ENCODE data around the gene MAFG.
A peak's percentile ranks its signal among the peaks of the same experiment; 100 is the strongest.

MAFG gene

DNA sequence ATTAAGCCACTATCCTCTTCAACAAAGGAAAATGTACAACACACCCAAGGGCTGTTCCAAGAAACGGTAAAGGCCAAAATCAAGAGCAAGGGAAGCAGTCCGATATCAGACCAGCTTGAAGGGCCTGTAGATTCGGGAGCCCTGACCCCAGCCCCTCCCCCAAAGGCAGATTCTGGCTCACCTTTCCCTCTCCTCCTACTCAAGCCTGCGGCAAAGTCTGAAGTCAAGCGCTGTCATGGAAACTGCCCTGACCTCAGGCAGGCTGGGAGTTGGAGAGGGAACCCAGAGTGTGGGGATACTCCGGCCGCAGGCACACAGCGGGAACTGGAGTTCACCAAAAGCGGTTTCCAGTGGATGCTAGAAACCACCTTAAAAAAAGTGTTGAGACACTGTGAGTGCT lies 37.9 kb downstream of the MAFG start:
- no peak for DNase-seq

DNA sequence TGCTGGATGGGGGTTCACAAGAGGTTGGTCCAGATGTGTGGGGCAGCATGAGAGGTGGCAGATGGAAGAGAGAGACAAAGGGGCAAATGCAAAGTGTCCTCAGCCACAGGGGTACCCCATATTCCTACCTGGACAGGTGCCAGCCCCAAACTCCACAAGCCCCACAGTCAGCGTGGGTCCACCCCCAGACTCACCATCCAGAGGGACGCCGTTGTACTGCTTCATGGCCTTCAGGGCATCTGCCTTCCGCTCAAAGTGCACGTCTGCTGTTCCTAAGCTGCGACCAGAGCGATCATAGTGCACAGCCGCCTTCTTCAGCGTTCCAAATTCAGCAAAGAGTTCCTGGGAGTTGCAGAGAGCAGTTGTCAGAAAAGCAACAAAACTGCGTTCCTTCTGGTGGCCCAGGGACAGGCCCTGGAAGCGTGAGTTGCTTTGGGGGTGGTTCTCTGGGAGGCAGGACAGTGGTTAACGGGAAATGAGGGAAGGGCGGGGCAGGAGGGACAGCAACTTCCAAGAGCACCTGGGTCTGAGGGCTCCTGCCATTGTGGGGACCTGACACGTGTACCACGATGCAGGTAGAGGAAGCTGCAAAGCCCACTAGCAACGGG lies 38.4 kb downstream of the MAFG start:
- no peak for DNase-seq

DNA sequence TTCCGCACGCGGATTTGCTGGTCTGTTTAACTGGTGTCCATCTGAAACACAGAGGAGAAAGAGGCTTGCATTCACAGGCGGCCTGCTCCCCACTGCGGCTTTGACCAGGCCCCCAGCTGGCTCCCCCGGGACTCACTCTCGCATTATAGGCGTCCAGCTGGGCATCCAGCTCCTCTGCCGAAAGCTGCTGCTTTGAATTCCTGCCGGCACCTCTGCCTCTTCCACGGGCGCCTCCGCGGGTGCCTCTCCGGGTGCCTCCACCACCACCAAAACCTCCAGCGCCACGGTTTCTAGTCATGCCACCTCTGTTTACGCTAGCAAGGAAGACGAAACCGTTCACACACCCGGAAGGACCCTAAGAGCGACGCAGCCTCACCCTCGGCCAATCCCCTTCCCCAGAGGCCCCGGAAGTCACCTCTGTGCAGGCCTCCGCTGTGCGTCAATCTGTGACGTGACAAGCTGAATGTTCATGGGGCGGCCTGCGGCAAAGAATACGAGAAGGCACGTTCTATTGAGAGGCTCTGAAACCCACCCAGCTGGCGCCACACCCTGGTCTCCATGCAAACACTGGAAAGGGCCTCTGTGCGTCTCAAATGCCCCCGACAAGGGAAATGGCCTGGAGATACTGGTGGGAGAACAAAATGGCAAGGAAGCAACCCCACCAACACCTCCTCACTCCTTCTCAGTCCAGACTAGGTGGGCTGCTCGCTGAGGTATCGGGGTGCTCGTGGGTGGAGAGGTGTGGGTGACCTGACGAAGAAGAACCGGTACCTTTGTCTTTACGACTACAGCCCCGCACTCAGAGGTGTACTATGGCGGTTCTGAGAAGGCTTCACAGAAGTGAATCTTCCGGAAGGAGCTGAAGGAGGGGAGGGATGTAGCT lies 39.2 kb downstream of the MAFG start:
- no peak for DNase-seq

DNA sequence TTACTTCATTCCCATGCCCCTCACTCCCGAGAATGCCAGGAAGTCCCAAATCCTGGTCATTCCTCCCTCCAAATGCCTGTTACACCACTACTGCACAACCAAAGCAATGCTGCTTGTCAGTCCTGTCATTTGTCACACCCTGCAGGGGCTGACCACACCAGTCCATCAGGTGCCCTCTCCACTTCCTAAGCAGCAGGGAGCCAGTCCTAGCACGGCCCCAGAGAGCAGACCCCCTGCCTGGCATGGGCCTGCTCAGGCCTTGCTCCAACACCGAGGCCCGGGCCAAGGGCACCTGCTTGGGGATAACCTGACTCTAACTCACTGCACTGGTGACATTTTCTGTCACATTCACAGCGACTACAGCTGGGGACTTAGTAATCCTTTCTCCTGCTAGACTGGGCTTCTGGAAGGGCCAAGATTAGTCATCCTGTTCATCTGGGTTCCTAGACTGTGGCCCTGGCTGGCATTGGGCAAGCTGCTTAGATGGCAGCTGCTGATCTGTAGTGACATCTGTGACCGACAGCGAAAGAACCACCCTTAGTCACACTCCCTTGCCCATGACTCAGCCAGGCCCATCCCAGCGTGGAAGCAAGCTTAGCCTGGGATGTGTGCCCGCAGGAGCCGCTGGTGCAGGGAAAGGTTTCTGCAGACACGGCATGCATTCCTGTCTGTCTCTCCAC lies 41.5 kb downstream of the MAFG start:
- no peak for DNase-seq

DNA sequence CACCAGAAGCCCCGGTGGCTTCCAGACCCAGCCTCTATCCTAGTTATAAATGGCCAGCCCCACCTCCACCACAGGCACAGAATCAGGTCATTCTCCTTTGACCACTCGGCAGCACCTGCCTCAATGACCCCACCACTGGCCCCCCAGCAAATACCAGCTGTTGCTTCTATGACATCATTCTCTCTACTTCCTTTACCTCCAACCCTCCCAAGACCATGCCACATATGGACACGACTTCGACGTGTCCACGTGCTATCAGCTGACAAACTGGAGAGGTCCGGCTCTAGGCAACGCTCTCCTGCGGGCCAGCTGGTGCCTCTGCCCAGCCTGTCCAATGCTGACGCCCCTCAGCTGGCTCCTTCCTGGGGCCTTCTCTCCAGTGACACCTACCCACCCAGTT lies 42.1 kb downstream of the MAFG start:
- no peak for DNase-seq

DNA sequence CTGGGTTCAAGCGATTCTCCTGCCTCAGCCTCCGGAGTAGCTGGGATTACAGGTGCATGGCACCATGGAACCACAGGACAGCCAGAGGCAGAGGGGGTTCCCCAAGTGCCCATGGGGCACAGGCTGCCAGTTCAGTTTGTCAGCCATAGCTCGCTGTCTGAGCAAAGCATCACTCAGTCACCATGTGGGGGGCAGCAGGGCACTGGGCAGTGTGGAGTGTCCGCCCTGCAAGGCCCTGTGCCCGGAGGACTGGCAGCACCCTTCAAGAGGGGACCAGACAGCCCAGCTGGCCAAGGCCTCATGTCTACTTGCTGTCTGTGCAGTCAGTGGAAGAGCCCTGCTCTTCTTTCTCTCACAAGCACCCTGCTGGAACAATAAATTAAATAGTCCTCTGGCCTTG lies 42.6 kb downstream of the MAFG start:
- DNase-seq, result no peak

DNA sequence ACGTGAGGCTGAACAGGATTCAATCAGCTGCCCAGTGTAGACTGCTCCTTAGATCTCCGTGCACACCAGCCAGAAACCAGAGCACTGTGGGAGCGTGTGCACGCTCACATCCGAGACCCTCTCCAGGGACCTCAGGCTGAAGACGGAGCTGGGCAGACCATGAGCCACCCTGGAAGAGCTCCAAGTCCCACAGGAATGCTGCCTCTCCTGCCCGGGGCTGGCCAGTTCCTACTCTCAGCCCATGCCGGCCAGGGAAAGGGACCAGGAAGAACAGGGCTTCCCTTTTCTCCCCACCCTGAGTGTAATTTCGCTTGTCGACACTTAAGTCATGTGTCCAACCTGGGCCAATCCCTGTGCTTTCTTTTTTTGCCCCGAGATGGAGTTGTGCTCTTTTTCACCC lies 43.0 kb downstream of the MAFG start:
- no peak for DNase-seq

DNA sequence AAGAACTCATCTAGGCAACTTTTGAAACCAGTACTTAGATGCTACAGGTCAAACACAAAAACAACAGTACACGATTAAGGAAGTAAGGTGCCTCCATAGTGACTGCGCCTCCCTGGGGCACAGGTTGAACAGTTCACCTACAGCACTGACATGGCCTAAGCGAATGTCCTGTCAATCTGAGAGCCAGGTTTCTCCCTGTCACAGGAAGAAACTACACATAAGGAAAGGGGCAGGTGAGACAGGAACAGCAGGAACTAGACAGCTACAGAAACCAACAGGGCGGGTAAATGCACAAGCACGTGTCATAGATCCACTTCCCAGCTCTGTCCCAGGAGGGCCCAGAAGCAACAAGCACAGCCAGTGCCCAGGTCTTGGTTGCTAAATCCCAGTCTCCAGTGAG lies 48.4 kb downstream of the MAFG start:
- no peak for DNase-seq

DNA sequence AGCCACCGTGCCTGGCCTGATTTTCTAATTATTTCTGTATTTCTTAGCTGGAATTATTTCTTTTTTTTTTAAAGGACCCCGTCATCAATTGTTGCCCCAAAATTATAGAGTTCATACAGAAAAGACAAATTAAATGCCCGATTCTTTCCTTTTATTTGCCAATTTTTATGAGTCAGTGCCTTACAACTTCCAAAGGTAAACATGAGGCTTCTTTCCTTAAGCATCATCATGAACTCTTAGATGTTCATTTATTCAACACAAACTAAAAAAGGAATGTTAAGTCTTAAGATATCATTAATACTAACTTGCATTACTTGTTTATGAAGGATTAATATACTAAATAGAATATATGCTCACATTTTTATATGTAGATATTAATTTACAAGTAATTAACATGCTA lies 49.2 kb downstream of the MAFG start:
- DNase-seq, result no peak

DNA sequence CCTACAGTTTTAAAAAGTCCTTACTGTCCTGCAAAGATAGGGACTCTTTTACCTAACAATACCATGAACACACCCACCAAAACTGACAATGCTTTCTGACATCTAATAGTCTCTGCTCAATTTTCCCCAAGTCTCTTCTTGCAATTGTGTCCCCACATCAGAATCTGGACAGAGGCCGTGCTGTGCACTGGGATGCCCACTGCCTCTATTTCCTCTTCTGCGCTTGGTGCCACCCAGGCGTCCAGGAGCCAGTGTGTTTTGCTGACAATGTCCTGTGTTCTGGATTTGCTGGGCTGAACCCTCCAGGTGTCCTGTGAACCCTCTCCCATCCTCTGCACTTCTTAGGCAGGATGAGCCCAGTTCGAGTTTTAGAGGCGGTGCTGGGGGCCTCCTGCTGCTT lies 50.0 kb downstream of the MAFG start:
- DNase-seq, result no peak

DNA sequence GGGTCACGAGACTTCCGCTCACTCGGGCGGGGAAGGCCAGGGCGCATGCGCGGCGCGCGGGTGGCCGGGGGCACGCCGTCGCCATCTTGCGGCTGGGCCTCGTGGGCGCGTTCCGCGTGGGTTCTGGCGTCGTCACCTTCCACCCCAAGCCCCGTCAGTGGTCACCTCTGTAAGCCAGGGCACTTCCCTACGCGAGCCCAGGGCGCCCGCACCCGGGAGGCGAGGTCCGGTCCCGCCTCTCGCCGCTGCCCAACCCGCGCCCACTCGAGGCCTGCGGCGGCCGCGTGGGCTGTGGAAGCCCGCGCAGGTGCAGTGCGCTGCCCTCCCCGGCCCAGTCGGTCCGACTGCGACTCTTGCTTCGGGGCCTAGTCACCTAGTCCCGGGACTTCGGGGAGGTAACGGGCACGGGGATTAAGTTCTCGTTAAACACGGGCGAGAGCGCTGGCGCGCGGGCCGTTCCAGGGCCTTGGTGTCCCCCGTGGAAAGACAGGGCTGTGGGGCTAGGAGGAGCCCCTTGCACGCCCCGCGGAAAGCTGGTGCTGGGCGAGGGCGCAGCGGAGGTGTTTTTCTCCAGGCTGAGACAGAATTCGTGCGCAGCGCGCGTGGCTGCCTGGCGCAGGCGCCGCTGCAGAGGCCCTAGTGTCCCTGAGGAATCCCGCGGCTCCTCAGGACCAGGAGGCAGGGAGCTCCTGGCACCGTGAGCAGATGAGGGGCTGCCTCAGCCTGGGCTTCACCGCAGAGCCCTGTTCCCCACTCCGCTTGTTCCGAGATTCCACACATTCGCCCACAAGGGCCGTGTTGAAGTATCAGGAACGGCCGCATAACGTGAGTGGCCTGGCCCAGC lies 55.9 kb downstream of the MAFG start:
- peak; percentile 96 for DNase-seq

DNA sequence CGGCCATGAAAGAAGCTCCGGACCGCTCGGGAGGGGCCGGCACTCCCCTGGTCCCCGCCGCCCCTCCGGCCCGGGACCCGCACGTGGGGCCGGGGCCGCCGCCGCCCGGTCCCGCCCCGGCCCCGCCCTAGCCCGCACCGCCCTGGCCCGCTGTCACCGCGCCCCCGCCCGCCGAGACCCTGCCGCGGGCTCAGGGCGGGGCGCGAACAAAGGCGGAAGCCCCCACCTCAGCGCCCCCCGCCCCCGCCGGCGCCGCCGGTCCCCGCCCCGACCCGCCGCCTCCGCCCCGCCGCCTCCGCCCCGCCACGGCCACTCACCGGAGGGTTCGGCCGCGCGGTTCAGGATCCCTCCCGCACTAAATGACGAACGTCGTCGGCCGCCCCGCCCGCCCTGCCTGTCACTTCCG lies 56.6 kb downstream of the MAFG start, which contains the start of gene ARHGDIA:
Gene ARHGDIA, minus strand, starts transcription at position 357 of the 406 bp plus-strand sequence. CDS start 1,407 bp downstream, outside the sequence.
- no peak for DNase-seq

DNA sequence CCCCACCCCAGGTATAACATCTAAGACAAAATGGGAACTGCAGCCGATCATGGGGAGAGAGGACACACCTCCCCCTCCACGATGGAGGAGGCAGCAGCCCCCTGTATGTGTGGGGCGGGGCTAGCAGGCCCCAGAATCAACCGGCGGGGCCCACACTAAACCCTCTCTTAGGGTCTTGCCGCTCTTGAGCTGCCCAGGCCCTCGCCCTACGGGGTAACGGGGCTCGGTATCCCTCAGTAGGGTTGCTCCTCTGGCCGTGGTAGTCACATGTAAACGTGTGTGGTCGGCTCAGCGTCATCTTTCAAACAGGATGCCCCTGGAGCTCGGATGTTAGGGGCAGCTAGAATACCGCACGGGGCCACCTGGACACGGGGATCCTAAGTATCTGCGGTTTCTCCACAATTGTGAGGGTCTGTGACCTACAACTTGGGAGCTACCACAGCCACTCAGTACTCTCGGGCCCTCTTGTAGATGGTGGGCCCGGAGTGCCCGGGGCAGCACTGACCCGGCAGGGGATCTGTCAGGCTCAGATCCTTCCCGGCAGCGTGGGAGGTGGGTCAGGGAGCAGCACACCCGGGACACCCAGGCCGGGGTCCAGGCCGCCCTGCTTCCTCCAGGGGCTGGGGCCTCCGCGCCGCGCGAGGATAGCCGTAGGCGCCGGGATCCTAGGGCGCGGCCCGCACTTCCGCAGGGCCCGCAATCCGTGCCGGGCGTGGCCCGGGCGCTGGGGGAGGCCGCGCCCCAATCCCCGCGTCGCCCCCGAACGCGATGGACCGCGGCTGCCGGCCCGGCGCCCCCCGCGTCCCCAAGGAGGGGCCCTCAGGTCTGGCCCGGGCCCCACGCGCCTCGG lies 57.2 kb downstream of the MAFG start:
- DNase-seq, result no peak

DNA sequence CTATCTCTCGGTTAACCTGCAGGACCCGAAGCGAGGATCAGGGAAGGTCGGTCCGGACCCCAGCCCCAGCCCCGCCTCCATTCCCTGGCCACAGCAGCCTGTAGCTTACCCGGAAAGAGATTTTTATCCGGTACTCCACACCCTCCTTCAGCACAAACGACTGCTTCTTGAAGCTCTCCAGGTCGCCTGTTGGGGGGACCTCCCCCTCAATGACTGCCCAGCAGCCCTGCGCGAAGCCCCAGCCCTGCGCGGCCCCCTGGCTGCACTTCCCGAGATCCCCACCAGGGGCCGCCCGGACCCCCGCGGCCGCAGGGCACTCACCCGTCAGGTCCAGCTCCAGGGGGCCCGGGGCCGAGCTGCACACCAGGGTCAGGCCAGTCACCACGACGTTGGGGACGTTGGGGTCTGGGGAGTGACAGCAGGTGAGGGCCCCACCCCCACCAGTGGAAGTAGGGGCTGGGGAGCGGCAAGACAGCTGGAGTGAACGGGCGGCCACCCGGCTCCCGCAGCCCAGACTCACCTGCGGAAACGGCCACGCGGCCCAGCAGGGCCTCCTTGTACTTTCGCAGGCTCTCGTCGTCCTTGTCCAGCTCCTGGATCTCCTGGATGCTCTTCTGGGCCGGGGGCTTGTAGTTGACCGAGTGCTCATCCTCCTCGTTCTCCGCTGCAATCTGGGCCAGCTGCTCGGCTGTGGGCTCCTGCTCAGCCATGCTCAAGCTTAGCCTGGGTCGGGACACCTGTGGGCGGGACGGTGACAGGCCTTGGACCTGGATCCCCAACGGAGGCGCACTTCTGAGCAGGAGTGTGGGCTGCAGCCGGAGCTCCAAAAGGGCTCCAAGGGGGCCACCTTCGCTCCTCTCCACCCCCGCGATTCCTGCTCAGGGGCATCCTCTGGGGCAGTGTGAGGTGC lies 58.1 kb downstream of the MAFG start:
- DNase-seq, result no peak

DNA sequence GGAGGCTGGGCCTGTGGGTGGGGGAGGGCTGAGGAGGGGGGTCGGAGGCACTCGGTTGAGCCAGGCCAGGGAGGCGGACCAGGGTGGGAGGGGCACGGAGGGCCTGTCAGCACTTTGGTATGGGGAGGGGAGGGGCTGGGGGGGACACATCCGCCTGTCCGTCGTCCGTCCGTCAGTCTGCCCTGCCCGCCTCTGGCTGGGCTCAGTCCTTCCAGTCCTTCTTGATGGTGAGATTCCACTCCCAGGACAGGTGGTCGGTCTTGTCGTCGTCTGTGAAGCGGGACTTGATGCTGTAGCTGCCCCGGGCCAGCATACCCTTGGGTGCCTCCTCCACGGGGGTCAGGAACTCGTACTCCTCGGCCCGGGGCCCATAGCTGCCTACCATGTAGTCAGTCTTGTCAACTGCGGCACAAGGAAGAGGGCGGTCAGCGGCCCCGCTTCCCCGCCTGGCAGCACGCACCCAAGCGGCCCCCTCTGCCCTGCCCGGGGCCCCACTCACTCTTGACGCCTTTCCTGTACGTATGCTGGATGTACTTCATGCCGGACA lies 58.8 kb downstream of the MAFG start:
- DNase-seq, result no peak
